A673 (cell line): ENCODE results near the gene RPS6KA3.

Experiments used
- CTCF ChIP-seq: fragments of 300-800, 200-600 bp; sonication (generic); conservative IDR thresholded peaks from 2 replicates; pipeline ENCODE4 v1.5.1; 2017; ENCODE audit warnings: low read depth, mild to moderate bottlenecking, antibody characterized with exemption, low read length, moderate library complexity, mixed read lengths
- EZH2 ChIP-seq: fragments of 200-600 bp; sonication (generic); IDR thresholded peaks from 2 replicates; pipeline ENCODE4 v1.6.1; 2017; ENCODE audit warnings: borderline replicate concordance, low read depth, mild to moderate bottlenecking, mixed read lengths, antibody characterized with exemption, low read length; ENCODE audit not compliant: poor library complexity, severe bottlenecking

- TF ChIP-seq CTCF (no peak), EZH2 (no peak)
Measured at GRCh38 chrX:20101934-20102581, 164.7 kb downstream of the RPS6KA3 start.
